GM18858 (cell line): ENCODE results near the gene MX2.

Experiments
- ATAC-seq: cut with Tn5 transposase; IDR thresholded peaks from one replicate; pipeline ENCODE4 v1.9.1; 2021; ENCODE audit not compliant: unreplicated experiment

Gene MX2

DNA sequence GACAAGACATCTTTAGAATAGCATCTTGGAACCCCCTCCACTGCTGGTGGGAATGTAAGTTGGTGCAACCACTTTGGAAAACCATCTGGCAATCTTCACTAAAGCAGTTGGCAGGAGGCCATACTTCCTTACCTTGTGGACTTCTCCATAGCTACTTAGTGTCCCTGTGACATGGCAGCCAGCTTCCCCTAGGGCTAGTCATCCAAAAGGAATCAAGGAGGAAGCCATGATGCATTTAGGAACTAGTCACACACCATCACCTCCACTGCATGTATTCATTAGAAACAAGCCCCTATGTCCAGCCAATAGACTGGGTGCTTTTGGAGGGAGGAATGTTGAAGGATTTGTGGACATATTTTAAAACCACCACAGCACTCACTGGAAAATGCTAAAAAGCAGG lies 19.9 kb downstream of the MX2 start:
- ATAC-seq = no peak

DNA sequence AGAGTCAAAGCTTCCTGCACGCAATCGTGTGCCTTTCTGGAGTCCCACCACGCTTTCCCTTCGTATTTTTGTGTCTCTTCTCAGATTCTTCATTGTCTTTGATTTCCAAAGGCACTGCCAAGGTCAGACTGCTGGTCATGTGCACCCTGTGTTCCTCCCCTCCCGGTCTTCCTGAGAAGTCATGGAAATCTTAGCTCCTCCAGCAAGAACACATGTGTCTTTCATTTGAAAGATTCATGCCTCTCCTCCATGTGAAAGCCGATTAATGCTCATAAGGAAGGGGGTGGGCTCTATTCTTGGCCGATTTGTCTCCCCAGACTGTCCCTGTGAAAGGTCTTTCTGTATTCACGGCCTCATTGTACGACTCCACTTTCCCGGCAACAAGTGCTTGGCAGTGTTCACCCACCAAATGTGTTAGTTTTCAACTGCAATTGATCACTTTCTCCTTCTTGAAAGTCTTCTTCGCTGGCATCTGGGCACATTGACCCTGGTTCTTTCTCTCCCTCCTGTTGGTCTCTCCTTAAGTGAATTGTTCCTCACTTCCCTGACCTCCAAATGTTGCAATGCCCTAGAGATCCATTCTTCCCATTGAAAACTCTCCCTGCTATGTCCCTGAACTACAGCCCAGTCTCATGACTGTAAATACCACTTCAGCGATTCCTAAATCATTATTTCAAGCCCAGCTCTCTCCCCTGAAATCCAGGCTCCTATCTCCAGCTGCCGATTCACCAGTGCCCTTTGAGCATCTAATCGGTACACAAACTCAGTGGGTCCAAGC lies 25.4 kb downstream of the MX2 start:
- ATAC-seq = no peak

DNA sequence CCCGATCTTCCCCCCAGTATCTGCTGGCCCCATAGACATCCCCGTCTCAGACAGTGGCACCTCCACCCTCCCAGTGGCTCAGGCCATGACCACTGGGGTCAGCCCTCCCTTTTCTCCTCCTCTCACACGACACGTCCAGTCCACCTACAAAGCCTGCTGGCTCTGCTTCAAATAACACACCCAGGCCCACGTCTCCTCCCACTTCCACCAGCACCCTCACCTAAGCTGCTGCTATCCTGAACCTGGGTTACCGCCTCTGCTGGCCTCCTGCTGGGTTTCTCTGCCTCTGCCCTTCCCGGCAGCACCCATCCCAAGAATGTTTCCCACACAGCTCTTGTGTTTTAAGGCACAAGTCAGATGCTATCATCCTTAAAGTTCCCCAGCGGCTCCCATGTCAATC lies 26.0 kb downstream of the MX2 start:
- no peak for ATAC-seq

DNA sequence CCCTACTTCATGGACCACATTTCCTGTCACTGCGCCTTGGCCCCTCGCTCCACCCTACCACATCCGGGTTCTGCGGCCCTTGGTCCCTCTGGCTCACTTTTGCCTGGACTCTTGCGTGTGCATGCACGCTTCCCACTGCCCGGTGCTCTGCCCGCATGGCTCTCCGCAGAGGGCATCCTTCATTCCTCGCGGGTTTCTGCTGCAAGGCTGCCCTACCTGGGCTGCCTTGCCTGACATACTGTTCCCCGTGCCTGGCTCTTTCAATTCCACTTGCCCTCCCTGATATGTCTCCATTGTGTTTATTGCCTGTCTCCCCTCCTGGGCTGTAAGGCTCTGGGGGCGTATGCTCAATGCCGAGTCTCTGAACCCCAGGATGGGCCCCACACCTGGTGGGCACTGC lies 26.4 kb downstream of the MX2 start:
- ATAC-seq = no peak

DNA sequence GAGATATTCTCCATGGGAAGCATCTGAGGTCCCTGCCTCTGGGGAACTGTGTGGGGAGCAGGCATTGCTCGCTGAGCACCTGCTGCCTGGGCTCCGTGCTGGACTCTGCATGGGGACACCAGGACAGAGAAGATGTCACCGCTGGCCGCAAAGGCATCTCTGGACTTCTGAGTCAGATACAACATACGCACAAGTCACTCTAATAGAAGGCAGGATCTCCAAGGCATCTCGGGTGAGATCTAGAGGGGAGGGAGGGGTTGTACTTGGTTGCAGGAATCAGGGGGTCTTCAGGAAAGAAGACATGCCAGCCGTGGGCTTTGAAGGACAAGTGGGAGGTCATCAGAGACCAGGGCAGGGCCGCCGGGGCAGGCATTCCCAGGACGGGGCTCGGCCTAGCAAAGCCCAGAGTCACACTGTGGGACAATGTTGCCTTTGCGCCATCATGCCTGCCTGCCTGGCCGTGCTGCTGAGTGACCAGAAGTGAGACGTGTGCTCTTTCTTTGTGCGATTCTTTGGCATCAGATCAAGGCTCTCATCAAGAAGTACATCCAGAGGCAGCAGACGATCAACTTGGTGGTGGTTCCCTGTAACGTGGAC lies 28.3 kb downstream of the MX2 start:
- no peak for ATAC-seq

DNA sequence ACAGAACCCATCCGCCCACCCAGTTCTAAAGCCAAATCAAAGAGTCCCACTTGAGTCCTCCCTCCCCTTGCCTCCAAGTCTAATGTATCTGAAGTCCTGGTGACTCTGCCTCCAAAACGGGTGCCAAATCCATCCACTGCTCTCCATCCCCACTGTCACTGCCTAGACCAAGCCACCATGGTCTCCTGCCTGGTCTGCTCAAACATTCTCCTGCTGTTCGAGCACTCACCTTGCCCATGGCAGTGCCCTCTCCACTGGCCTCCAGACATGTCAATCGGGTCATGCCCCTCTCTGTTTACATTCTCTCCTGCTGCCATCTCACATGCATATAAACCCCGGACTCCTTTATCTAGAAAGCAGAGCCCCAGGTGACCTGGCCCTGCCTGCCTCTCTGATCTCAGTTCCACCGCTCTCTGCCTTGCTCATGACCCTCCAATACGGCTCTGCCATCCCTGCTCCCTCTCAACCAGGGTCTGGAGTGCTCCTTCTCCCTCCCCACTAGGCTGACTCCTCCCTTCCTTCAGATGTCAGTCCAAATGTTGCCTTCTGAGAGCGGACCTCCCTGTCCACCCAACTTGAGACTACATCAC lies 32.1 kb downstream of the MX2 start:
- no peak for ATAC-seq

DNA sequence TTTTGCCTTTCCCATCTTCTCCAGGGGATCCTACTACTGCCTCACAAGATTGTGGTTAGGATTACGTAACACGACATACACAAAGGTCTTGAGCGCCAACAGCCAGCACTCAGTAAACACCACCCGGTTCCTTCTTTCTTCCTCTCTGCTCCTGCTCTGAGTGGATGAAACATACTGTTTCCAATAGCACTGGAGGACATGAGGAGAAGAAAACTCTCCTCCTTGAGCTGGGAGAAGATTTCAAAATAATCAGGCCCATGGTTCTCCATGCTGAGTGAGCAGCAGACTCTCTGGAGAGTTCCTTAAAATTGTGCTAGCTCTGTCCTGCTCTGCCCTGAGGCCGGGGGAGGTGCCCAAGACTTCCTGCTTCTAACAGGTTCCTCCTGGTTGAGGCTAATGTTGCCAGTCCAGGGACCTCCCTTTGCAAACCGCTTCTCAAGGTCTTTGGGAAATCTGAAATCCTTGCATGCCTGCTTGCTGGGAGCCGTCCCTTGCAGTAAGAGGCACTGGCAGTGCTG lies 34.8 kb downstream of the MX2 start:
- ATAC-seq = no peak

DNA sequence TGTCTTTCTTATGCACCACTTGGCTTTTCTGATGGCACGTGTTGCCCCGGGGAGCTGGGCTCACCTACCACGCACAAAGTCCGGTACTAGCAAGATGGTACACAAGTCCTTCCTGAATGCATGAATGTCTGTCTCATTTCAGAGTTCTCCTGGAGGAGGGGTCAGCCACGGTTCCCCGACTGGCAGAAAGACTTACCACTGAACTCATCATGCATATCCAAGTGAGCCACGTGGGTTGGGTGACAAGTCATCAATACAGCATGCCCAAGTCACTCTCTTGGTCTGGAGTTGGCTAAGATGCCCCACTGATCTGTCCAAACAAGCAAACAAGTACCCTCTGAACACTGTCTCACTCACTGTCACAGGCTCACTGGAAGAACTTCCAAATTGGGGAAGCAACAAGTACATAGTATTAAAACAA lies 35.7 kb downstream of the MX2 start:
- ATAC-seq = no peak

DNA sequence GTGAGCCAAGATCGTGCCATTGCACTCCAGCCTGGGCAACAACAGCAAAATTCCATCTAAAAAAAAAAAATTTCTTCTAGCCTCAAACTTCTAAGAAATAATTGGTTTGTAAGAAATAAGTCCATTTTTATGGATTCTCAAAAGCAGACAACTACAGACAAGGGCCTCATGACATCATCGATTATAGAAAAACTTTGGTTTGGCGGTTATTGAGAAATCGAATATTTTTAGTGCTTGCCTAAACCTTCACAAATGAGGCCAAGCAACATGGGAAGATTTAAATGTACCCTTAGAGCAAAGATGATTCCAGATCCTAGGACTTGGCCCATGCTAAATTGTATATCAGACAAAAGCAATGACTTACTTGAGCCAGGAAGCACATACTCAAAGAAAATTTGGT lies 36.4 kb downstream of the MX2 start:
- ATAC-seq = no peak

DNA sequence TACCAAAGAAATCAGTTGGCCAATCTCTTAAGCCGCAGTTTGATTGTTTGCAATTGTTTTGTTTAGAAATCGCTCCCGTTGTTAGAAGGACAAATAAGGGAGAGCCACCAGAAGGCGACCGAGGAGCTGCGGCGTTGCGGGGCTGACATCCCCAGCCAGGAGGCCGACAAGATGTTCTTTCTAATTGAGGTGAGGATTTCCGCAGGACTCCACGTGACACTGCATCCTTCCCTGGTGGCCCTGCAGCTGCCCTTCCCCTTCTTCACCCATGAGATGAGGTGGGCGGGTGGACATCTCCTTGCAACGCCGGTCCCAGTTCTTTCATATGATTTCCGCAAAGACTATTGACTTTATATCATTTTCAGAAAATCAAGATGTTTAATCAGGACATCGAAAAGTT lies 37.0 kb downstream of the MX2 start:
- no peak for ATAC-seq

DNA sequence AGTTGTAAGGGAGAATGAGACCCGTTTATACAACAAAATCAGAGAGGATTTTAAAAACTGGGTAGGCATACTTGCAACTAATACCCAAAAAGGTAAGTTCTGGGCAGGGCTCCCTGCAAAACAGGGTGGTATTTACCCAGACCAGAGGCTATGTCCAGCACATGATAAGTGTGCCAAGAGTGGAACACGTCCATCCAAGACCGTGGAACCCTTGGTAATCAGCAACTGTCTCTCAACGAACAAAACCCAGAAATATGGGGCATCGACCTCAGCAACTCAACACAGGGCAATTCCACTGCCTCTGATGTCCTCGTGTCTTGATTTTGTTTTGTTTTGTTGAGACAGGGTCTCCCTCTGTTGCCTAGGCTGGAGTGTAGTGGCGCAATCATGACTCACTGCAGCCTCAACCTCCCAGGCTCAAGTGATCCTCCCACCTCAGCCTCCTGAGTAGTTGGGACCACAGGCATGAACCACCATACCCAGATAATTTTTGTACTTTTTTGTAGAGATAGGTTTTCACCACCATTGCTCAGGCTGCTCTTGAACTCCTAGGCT lies 37.5 kb downstream of the MX2 start:
- ATAC-seq = no peak

DNA sequence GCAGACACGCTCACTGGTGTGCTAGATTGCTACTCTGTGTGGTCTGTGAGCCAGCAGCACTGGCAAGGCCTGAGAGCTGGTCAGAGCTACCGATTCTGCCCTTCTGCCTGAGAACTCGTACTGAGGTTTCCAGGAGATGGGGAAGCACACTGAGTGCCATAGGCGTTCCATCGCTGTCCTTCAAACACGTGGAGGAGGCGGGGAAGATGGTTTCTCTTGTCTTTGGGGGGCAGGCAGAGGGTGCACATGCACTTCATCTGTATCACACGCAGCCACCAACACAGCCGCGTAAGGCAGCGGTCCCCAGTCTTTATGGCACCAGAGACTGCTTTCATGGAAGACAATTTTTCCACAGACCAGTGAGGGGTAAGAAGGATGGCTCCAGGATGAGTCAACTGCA lies 40.4 kb downstream of the MX2 start:
- ATAC-seq = no peak

DNA sequence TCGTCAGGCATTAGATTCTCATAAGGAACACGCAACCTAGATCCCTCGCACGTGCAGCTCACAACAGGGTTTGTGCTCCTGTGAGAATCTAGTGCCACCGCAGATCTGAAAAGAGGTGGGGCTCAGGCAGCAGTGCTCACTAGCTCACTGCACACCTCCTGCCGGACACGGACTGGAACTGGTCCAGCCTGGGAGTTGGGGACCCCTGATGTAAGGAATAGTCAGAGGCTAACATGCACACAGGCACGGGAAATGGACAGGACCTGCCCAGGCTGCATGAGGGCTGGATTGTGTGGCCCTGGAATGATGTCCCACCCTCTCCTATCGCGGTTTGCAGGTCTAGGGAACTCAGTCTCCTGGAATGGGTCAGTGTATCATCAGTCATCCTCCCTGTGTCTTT lies 41.0 kb downstream of the MX2 start:
- no peak for ATAC-seq

DNA sequence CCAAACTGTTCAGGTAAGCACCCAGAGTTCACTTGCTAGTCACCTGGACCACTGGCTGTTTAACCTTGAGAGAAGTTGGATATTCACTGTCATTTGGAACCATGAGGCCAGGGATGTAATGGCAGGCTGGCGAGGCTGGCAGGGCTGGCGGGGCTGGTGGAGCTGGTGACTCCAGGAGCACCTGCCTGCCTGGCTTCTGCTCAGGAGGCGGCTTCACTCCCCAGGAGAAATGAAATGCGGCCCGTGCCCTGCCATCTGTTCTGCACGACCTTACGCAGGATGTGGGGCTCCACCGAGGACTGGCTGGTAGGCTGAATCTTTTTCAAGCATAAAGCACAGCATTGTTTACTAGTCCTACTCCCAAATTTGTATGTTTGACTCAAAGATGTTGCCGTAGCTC lies 41.5 kb downstream of the MX2 start:
- ATAC-seq = no peak

DNA sequence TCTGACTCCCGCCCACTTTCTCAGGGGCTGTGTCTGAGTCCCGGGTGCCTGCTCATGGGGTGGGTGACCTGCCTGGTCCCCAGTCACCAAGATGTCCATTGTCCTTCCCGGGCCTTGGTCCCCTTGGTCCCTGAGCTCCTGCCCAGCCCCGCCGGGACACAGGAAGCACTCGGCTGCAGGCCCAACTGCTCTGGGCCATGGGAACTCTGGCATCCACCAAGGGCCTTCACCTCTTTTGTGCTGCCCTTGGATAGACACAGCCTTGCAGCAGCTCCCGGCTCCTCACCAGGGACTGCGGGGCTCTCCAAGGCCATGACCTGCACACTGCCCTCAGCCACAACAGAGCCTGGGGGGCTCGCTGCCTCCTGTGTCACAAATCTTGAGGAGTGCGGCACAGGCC lies 42.1 kb downstream of the MX2 start:
- ATAC-seq = no peak

DNA sequence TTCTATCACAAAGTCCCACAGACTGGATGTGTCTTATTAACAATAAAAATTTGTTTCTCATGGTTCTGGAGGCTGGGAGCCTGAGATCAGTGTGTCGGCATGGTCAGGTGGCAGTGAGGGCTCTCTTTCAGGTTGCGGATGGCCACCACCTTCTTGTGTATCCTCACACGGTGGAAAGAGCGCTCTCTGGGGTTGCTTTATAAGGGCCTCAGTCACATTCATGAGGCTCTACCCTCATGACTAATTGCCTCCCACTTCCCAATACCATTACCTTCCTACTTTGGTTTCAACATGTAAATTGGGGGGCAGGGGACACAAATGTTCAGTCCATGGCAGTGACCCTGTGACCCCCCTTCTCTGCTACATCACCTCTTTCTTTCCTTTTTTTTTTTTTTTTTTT lies 43.5 kb downstream of the MX2 start:
- ATAC-seq = no peak

DNA sequence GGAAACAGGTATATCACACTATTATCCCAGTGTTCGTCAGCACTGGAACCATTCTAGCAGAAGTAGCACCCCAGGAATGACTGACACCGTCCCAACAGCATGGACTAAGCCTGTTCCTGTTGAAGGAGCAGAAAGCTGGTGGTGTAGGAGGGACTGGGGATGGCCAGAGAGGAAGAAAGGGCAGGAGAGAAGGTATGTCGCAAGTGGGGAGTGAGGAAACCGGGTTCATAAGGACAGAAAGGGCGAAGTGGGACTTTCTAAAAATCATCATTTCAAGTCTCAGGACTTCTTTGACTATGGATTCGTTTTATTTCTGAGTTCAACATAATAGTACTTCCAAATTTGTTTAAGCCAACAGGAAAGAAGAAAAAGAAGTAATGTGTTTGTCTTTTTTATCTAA lies 44.5 kb downstream of the MX2 start:
- no peak for ATAC-seq

DNA sequence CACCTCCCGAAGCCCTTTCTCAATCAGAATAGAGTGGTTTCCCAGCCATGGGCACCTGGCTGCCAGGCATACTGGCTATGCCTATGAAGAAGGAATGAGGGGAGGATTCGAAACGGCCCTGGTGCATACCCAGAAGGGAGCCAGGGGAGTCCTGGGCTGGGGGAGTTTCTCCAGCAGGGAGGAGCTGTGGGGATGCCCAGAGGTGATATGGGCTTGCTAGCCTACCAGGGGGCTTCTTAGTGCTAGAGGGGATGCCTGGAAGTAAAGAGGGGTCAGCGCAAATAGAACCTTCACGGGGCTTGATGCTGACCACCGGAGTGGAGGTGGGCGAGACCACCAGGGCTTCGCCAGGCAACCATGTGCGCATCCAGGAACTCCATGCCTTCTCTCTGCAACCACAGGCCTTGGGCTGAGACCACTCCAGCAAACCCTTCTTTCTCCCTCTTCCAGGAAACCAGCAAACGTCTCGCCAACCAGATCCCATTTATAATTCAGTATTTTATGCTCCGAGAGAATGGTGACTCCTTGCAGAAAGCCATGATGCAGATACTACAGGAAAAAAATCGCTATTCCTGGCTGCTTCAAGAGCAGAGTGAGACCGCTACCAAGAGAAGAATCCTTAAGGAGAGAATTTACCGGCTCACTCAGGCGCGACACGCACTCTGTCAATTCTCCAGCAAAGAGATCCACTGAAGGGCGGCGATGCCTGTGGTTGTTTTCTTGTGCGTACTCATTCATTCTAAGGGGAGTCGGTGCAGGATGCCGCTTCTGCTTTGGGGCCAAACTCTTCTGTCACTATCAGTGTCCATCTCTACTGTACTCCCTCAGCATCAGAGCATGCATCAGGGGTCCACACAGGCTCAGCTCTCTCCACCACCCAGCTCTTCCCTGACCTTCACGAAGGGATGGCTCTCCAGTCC lies 46.0 kb downstream of the MX2 start:
- no peak for ATAC-seq

DNA sequence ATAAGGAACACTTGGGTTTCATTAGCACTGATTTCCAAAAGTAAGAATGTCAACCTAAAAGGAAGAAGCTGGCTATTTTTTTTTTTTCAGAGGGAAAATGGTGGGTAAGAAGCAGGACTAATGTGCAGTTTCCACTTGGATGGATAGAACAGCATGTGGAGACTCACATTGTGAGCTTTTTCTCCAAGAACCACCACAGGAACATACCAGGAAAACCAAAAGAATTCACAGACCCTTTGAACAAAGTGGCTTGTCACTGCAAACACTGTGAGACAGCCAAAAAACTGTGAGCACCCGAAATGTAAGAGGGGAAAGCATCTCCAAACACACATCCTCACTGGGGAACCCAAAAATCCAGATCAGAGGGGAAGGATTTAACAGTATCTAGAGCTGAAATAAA lies 48.5 kb downstream of the MX2 start:
- no peak for ATAC-seq

DNA sequence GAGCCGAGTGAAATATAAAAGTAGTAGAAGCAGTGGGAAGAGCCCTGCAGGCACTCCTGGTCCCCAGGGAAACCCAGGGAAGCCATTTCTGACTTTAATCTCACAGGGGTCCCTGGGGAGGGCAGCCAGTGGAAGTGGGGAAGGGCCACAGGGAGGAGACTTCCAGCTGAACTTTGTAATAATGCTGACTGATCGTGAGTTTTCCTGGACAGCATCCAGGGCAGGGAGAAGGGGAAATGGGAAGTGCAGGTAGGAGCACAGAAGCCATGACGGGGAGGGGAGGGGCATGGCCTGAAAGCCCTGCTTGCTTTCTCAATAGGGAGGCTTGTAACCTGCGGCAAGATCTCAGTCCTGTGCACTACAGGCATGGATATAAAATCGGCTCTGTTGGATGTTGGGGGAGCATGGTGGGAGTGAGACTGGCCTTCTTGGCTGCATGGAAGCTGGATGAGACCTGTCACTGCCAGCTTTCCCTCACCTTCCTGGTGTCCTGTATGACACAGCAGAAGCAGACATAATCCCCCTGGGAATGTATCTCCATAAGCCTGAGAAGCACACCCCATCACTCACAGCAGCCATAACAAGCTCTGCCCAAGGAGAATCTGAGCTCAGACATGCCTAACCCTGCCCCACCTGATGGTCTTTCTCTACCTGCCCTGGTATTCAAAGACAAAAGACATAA lies 49.1 kb downstream of the MX2 start:
- ATAC-seq = no peak
